ENCODE measurements around the gene SSMEM1.

- TF ChIP-seq CTCF (IDR thresholded peaks at IDR 0.05), result no peak
- TF ChIP-seq, protein P1, sequence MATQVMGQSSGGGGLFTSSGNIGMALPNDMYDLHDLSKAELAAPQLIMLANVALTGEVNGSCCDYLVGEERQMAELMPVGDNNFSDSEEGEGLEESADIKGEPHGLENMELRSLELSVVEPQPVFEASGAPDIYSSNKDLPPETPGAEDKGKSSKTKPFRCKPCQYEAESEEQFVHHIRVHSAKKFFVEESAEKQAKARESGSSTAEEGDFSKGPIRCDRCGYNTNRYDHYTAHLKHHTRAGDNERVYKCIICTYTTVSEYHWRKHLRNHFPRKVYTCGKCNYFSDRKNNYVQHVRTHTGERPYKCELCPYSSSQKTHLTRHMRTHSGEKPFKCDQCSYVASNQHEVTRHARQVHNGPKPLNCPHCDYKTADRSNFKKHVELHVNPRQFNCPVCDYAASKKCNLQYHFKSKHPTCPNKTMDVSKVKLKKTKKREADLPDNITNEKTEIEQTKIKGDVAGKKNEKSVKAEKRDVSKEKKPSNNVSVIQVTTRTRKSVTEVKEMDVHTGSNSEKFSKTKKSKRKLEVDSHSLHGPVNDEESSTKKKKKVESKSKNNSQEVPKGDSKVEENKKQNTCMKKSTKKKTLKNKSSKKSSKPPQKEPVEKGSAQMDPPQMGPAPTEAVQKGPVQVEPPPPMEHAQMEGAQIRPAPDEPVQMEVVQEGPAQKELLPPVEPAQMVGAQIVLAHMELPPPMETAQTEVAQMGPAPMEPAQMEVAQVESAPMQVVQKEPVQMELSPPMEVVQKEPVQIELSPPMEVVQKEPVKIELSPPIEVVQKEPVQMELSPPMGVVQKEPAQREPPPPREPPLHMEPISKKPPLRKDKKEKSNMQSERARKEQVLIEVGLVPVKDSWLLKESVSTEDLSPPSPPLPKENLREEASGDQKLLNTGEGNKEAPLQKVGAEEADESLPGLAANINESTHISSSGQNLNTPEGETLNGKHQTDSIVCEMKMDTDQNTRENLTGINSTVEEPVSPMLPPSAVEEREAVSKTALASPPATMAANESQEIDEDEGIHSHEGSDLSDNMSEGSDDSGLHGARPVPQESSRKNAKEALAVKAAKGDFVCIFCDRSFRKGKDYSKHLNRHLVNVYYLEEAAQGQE (IDR thresholded peaks at IDR 0.05; ENCODE audit: insufficient read depth in 1 of 2, low read depth in 2 of 2, low read length in 1 of 2), result no peak
- no peak for TF ChIP-seq SIN3A (IDR thresholded peaks at IDR 0.05; ENCODE audit: borderline replicate concordance, insufficient read depth, low read depth, low read length)
- TF ChIP-seq POLR2AphosphoS5 (IDR thresholded peaks at IDR 0.05; ENCODE audit: low read depth, low read length), result no peak
Observed at GRCh38 chr7:130240240-130240639, 32.6 kb downstream of the SSMEM1 start.

Data from Panc1 (cell line).